Keratinocyte (primary cell): ENCODE data around the gene RAB4A.

Experiments
- EZH2 ChIP-seq: IDR thresholded peaks from one replicate; pipeline ENCODE4 v1.6.1; 2012; ENCODE audit warnings: inconsistent platforms, mild to moderate bottlenecking, low read length, moderate library complexity
- TF ChIP-seq, protein P1 (sequence below), 3 experiments: IDR thresholded peaks in 1 of 3; conservative IDR thresholded peaks in 1 of 3; optimal IDR thresholded peaks in 1 of 3; 2 replicates in 2 of 3; 3 replicates in 1 of 3; pipeline versions ENCODE3 to v1.5.1; 2011; ENCODE audit warnings: low read length in 3 of 3, mild to moderate bottlenecking in 3 of 3, moderate library complexity in 2 of 3, control low read depth in 1 of 3, inconsistent platforms in 1 of 3; ENCODE audit not compliant: insufficient read depth in 2 of 3; ENCODE audit errors: extremely low read depth in 1 of 3

DNA sequence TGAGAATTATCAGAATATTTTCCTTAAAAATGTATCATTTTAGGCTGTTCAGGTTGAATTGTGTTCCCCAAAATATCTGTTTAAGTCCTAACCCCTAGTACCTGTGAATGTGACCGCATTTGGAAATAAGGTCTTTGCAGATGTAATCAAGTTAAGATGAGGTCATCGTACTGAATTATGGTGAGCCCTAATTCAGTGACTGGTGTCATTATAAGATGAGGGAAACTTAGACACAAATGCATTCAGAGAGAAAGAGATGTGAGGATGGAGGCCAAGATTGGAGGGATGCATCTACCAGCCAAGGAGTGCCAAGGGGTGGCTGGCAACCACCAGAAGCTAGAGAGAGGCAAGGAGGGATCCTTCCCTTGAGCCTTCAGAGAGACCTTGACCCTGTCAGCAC, 4.1 kb downstream of the RAB4A start:
- TF ChIP-seq, protein P1, sequence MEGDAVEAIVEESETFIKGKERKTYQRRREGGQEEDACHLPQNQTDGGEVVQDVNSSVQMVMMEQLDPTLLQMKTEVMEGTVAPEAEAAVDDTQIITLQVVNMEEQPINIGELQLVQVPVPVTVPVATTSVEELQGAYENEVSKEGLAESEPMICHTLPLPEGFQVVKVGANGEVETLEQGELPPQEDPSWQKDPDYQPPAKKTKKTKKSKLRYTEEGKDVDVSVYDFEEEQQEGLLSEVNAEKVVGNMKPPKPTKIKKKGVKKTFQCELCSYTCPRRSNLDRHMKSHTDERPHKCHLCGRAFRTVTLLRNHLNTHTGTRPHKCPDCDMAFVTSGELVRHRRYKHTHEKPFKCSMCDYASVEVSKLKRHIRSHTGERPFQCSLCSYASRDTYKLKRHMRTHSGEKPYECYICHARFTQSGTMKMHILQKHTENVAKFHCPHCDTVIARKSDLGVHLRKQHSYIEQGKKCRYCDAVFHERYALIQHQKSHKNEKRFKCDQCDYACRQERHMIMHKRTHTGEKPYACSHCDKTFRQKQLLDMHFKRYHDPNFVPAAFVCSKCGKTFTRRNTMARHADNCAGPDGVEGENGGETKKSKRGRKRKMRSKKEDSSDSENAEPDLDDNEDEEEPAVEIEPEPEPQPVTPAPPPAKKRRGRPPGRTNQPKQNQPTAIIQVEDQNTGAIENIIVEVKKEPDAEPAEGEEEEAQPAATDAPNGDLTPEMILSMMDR (optimal IDR thresholded peaks at IDR 0.05 in 1 of 3, IDR thresholded peaks at IDR 0.05 in 1 of 3, conservative IDR thresholded peaks at IDR 0.05 in 1 of 3; ENCODE audit: extremely low read depth in 1 of 3, insufficient read depth in 2 of 3, low read length in 3 of 3) = no peak
- no peak for TF ChIP-seq EZH2
